Astrocyte (in vitro differentiated cells and primary cell): ENCODE data around the gene PDXK.

Experiments used
- CTCF ChIP-seq: IDR thresholded peaks from 2 replicates; pipeline ENCODE4 v1.5.1; 2011; ENCODE audit warnings: low read depth, mild to moderate bottlenecking, inconsistent platforms, low read length, moderate library complexity; ENCODE audit not compliant: insufficient read depth
- EZH2 ChIP-seq: IDR thresholded peaks from 2 replicates; pipeline ENCODE4 v1.6.1; 2012; ENCODE audit warnings: mild to moderate bottlenecking, low read length, inconsistent platforms; ENCODE audit not compliant: insufficient read depth

- TF ChIP-seq CTCF (peak; percentile 66), EZH2 (no peak)
These were observed 70.5 kb downstream of the PDXK start, which contains the start of gene RRP1 for GRCh38 chr21:43789276-43790009.
